Motor neuron (in vitro differentiated cells): ENCODE results near the gene AMPD3. TPM values are rescaled to one million over a fixed set of nuclear protein-coding genes. Genes with fewer than 3 reads are reported as not detected.
A peak's percentile ranks its signal among the peaks of the same experiment; 100 is the strongest.

Experiments used
- ATAC-seq, 8 experiments: fragments of 200-7000 bp; cut with Tn5 transposase; replicated peaks in 6 of 8; 2 replicates each; pipeline ENCODE4 v1.8.0; 2021; ENCODE audit warnings: mild to moderate bottlenecking in 8 of 8, moderate library complexity in 8 of 8
- H3K27ac ChIP-seq, 2 donors: fragments of 250-450 bp; sonication (Bioruptor Pico); 2 replicates each; pipeline ENCODE4 v1.9.0; 2021; ENCODE audit warnings: antibody characterized with exemption in 2 of 2, mild to moderate bottlenecking in 2 of 2, moderate library complexity in 1 of 2
- H3K4me1 ChIP-seq, 2 donors: fragments of 250-450 bp; sonication (Bioruptor Pico); replicated peaks in 1 of 2; 2 replicates each; pipeline ENCODE4 v1.6.1; 2021; ENCODE audit warnings: antibody characterized with exemption in 2 of 2, mild to moderate bottlenecking in 2 of 2, moderate library complexity in 1 of 2
- H3K4me3 ChIP-seq, 5 donors: fragments of 250-450 bp; sonication (Bioruptor Pico); 2 replicates each; pipeline ENCODE4 v1.9.0; 2021; ENCODE audit warnings: antibody characterized with exemption in 5 of 5, mild to moderate bottlenecking in 5 of 5, moderate library complexity in 4 of 5
- WGBS, 10 experiments: fragments of 450-650 bp; shearing (Covaris generic); methylation state at CpG; one replicate each; pipeline ENCODE4 v1.0.0; 2022; 5-methylcytosine and 5-hydroxymethylcytosine counted together
- in situ Hi-C, 9 experiments: fragments of 400-800 bp; cut with MboI; loops; one replicate each; pipeline ENCODE4 v1.15.0; 2021; ENCODE audit warnings: low sequenced_read_pairs in 9 of 9, low pct_unique_long_range_greater_than_20kb in 2 of 9; ENCODE audit not compliant: unreplicated experiment in 9 of 9
- total RNA-seq, 8 experiments: library from RNA; unstranded; fragments of 300-600 nt; gene quantifications; 2 replicates each; pipeline versions ENCODE4 v1.2.3 to v1.2.4, GENCODE V29; 2022

The AMPD3 gene
- total RNA-seq, 8 experiments from 2014 or later, result 0.46 to 13.5 (median 2.4) TPM

- Histone ChIP-seq H3K4me1 (no peaks in the 10 kb centered on the region), H3K27ac (no peak overlapping the region), H3K4me3 (no peak overlapping the region)
- WGBS, 10 experiments, result 74 to 100% (median 93%) methylated on average over 1 to 2 of the region's 2 CpGs; no CpG with 5 or more reads in 2 of the 10 experiments
- ATAC-seq, result no peak
- in situ Hi-C loops, result loop anchor here in 2 of 9 experiments (25.0 kb wide), 1 partner anchor 205 kb away; no protein-coding TSS in a partner anchor
Measured at GRCh38 chr11:10532526-10532925, 77.5 kb downstream of the AMPD3 start.

GRCh38 chr11:10533323-10533722 lies 78.3 kb downstream of the AMPD3 start:
- no peak overlapping the region for H3K4me3 ChIP-seq
- in situ Hi-C loops, result loop anchor here in 2 of 9 experiments (25.0 kb wide), 1 partner anchor 204 kb away; no protein-coding TSS in a partner anchor
- H3K27ac ChIP-seq, result no peak overlapping the region
- H3K4me1 ChIP-seq, result no peaks in the 10 kb centered on the region
- ATAC-seq, result no peak

GRCh38 chr11:10534316-10534715 lies 79.3 kb downstream of the AMPD3 start:
- in situ Hi-C loops, result loop anchor here in 2 of 9 experiments (25.0 kb wide), 1 partner anchor 203 kb away; no protein-coding TSS in a partner anchor
- ATAC-seq, result no peak
- no peaks in the 10 kb centered on the region for H3K4me1 ChIP-seq
- no peak overlapping the region for H3K27ac ChIP-seq
- 40 to 100% (median 100%) methylated on average over 1 to 2 of the region's 2 CpGs; no CpG with 5 or more reads in 1 of the 10 experiments for WGBS, 10 experiments
- H3K4me3 ChIP-seq, result no peak overlapping the region

- H3K27ac ChIP-seq, result no peak overlapping the region
- in situ Hi-C loops, result loop anchor here in 2 of 9 experiments (25.0 kb wide), 1 partner anchor 200 kb away; no protein-coding TSS in a partner anchor
- H3K4me1 ChIP-seq, result peaks cover 4% of the 10 kb centered on the region in 2 donors
- H3K4me3 ChIP-seq, result no peak overlapping the region
- ATAC-seq, result no peak
Measured at GRCh38 chr11:10537600-10537999, 82.5 kb downstream of the AMPD3 start.

- no peak overlapping the region for H3K27ac ChIP-seq
- no peak overlapping the region for H3K4me3 ChIP-seq
- in situ Hi-C loops, result loop anchor here in 2 of 9 experiments (25.0 kb wide), 1 partner anchor 198 kb away; no protein-coding TSS in a partner anchor
- WGBS, 10 experiments, result 0 to 67% (median 29%) methylated on average over 1 of the region's 1 CpG; no CpG with 5 or more reads in 2 of the 10 experiments
- ATAC-seq, result no peak
- peaks cover 4% of the 10 kb centered on the region in 2 donors for H3K4me1 ChIP-seq
Measured at GRCh38 chr11:10538924-10539323, 83.9 kb downstream of the AMPD3 start.

- Histone ChIP-seq H3K27ac (no peak overlapping the region), H3K4me1 (peaks cover 4% of the 10 kb centered on the region in 2 donors), H3K4me3 (no peak overlapping the region)
- in situ Hi-C loops, result loop anchor here in 2 of 9 experiments (25.0 kb wide), 1 partner anchor 198 kb away; no protein-coding TSS in a partner anchor
- no peak for ATAC-seq
Measured at GRCh38 chr11:10539339-10539738, 84.3 kb downstream of the AMPD3 start.

- Histone ChIP-seq H3K4me3 (peak overlapping the region; percentile 68 to 85 (median 70)), H3K4me1 (peaks cover 4% of the 10 kb centered on the region in 2 donors), H3K27ac (peak overlapping the region; percentile 72 to 78)
- peak; percentile 35 to 63 (median 51) for ATAC-seq
- in situ Hi-C loops, result loop anchor here in 2 of 9 experiments (25.0 kb wide), 1 partner anchor 197 kb away; no protein-coding TSS in a partner anchor
- WGBS, 10 experiments, result 0 to 3% (median 0%) methylated on average over 1 to 18 of the region's 25 CpGs; no CpG with 5 or more reads in 5 of the 10 experiments
Measured at GRCh38 chr11:10540546-10540914, 85.5 kb downstream of the AMPD3 start.

- Histone ChIP-seq H3K4me3 (peak within 1 kb of the TSS; percentile 68 to 85 (median 70)), H3K4me1 (peaks cover 4% of the 10 kb centered on the region in 2 donors), H3K27ac (peak within 1 kb of the TSS; percentile 72 to 78)
- in situ Hi-C loops, result loop anchor here in 2 of 9 experiments (25.0 kb wide), 1 partner anchor 196 kb away; no protein-coding TSS in a partner anchor
- 0 to 30% (median 1%) methylated on average over 1 to 18 of the region's 54 CpGs; no CpG with 5 or more reads in 7 of the 10 experiments for WGBS, 10 experiments
- peak; percentile 96 to 98 (median 97) for ATAC-seq
Measured at GRCh38 chr11:10540915-10541560, 86.0 kb downstream of the AMPD3 start, which contains the start of gene RNF141. Gene RNF141 (minus strand): TSS chr11:10541187. CDS start chr11:10534158, 7,029 bp downstream.

- in situ Hi-C loops, result loop anchor here in 2 of 9 experiments (25.0 kb wide), 1 partner anchor 196 kb away; no protein-coding TSS in a partner anchor
Measured at GRCh38 chr11:10541561-10541930, 86.5 kb downstream of the AMPD3 start.

GRCh38 chr11:10542776-10543175 lies 87.7 kb downstream of the AMPD3 start:
- no peak for ATAC-seq
- H3K4me1 ChIP-seq, result peaks cover 4% of the 10 kb centered on the region in 2 donors
- H3K4me3 ChIP-seq, result no peak overlapping the region
- 69 to 100% (median 94%) methylated on average over 1 to 3 of the region's 3 CpGs for WGBS, 10 experiments
- in situ Hi-C loops, result loop anchor here in 2 of 9 experiments (25.0 kb wide), 1 partner anchor 195 kb away; no protein-coding TSS in a partner anchor
- H3K27ac ChIP-seq, result no peak overlapping the region

More at GRCh38 chr11:10541561-10541930, 86.5 kb downstream of the AMPD3 start:
- H3K27ac ChIP-seq, result no peak overlapping the region
- peak overlapping the region; percentile 68 to 85 (median 70) for H3K4me3 ChIP-seq
- 8 to 90% (median 59%) methylated on average over 1 to 5 of the region's 5 CpGs; no CpG with 5 or more reads in 2 of the 10 experiments for WGBS, 10 experiments
- no peak for ATAC-seq
- H3K4me1 ChIP-seq, result peaks cover 4% of the 10 kb centered on the region in 2 donors

- in situ Hi-C loops, result loop anchor here in 2 of 9 experiments (25.0 kb wide), 1 partner anchor 194 kb away; no protein-coding TSS in a partner anchor
- ATAC-seq, result no peak
- WGBS, 10 experiments, result 80 to 100% (median 100%) methylated on average over 1 to 9 of the region's 14 CpGs; no CpG with 5 or more reads in 5 of the 10 experiments
Measured at GRCh38 chr11:10543782-10544181, 88.7 kb downstream of the AMPD3 start.

GRCh38 chr11:10544491-10545465 lies 89.7 kb downstream of the AMPD3 start:
- ATAC-seq, result no peak
- Histone ChIP-seq H3K4me1 (peaks cover 2 to 3% of the 10 kb centered on the region in 2 donors), H3K27ac (no peak overlapping the region), H3K4me3 (no peak overlapping the region)
- in situ Hi-C loops, result loop anchor here in 2 of 9 experiments (25.0 kb wide), 1 partner anchor 193 kb away; no protein-coding TSS in a partner anchor
- WGBS, 10 experiments, result 0 to 91% (median 64%) methylated on average over 1 to 4 of the region's 7 CpGs; no CpG with 5 or more reads in 2 of the 10 experiments

More at GRCh38 chr11:10543782-10544181, 88.7 kb downstream of the AMPD3 start:
- Histone ChIP-seq H3K4me3 (no peak overlapping the region), H3K4me1 (peaks cover 4% of the 10 kb centered on the region in 2 donors), H3K27ac (no peak overlapping the region)
